Fibroblast of skin of back (primary cell): ENCODE data around the gene EXOC6B.

Source experiments
- DNase-seq: peaks from one replicate; pipeline ENCODE4 v3.0.0-alpha.2; 2013

The EXOC6B gene

DNA sequence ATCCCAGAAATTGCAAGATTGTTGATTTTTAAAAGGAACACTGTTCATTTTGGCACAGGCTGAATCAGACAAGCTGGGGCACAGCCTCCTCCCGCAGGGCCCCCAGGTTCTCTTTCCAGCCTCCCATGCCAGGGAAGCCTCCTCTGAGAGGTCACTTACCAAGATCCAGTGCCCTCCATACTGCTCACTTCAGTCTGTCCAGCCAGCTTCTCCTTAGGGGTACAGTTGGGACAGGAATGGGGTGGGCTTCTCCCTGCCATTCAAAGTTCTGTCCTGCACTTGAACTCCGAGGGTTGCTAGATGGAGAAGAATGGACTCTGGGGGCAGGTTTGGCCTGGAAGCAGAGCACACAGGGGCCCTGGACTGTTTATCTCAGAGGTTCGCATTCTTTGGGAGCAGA lies 670.7 kb downstream of the EXOC6B start:
- no peak for DNase-seq

DNA sequence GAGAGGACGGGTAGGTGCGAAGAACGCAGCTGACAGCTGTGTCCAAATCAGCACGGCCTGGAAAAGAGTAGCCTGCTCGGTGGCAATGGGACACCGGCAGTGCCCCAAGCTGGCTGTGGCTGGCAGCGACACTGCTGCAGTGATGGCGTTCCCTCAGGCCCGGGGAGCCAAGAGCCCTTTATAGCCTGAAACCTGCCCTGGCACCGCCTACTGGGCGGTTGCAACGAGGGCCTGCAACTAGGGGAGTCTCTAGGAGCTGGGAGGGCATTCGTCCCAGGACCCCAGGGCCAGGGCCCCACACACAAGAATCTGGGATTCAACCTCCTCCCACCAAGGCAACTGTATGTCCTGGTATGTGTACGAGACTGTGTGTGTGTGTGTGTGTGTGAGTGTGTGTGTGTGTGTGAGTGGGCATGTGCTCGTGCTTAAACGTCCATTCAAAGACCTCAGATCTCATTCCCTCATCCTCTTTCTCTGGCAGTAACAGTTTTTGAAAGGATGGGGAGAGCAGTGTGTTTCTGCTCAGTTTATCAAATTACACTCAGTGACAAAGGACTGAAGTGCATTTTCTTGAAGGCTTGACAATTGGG lies 671.4 kb downstream of the EXOC6B start:
- no peak for DNase-seq

DNA sequence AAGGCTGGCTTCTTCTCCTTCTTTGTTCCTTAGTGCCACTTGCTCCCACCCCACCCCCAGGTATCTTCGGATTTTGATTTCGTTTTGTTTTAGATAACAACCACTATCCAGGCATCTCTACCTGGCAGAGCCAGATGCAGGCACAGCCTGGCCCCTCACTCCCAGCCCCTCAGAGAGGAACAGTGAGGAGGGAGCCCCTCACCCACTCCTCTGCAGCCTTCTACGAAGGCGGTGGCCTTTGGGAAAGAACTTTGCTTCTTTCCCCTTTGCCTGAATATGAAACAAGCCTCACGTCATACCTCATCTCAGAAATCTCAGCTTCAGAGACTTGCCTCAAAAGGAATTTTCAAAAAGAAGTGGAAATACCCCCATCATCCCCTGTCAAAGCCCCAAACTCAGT lies 671.9 kb downstream of the EXOC6B start:
- DNase-seq: no peak

DNA sequence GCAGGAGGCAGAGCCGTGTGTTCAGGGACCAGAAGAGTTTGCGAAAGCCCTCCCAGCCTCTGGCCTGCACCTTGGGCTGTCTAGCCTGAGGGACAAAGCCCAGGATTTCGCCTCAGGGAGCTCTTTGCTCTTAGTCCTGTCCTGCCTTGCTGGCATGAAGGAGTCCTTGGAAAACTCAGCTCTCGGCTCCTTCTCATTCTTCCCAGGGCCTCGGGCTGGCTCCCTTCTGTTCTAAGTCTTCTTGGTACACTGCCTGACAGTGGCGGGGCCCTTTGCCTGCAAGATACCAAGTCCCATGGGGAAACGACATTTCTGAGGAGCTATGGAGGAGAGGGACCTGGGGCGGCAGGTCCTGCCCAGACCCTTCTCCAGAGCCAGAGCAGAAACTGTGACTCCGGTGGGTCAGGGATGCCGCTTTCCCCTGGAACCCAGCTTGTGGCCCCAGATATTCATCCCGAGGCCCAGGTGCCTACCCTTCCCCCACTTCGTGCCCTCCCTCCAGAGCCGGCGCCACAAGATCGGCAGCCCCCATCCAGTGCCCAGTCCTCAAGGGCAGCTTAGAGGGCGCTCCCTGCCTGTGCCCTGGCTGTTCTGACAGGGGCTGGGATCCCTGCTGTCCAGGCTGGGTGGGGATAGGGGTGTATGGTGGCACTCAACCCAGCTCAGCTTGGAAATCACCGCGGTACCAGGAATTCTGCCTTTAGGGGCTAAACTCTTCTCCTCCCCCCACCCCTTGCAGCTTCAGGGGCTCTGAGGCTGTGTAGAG lies 672.6 kb downstream of the EXOC6B start:
- no peak for DNase-seq

DNA sequence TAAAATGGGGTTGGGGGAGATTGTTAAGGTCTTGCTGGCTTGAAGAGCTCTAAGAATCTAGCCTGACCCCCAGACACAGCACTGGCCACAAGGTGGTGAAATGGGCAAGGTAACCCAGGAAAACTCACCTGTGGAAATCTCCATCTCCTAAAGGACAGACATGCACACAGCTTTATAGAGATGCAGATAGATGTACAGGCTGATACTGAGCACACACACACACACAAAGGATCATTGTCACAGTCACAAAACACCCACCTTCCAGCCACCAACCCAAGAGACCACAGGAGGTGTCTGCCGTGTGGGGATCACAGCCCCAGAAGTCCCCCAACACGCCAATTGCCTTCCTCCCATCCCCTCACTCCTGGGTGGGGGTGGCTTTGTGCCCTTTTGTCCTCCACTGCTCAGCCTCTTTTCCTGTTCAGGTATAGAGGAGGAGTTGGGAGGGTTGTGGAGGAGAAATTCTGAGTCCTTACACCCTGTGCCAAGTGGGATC lies 674.9 kb downstream of the EXOC6B start:
- no peak for DNase-seq

DNA sequence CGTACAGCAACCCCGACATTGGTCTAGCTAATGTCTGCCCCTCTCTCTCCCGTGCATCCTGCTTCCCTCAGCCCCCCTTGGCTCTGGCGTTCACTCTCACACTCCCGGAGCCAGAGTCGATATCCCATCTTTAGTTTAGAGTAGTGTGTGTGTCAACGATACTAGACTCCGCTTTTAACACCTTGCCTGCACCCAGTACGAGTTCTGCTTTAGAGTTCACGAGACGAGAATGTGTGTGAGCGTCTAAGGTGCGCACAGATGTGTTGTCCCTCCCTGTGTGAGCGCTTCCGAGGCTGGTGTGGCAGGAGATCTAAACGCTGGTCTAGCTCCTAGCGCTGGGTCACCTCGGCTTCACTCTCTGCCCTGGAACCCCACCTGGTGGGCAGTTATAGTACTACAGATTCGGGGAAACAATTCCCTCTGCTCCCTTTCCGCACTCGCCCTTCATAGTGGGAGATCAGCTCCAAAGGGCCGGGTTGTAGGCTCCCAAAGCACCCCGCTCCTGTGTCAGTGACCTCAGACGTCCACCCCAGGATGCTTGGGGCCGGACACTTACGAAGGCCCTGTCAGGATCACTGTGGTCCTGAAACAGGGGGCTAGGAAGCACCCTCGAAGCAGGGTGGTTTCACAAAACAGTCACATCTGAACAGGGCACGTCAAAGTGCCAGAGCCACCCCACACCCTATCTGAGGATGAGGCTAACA lies 675.5 kb downstream of the EXOC6B start:
- peak; percentile 76 for DNase-seq

DNA sequence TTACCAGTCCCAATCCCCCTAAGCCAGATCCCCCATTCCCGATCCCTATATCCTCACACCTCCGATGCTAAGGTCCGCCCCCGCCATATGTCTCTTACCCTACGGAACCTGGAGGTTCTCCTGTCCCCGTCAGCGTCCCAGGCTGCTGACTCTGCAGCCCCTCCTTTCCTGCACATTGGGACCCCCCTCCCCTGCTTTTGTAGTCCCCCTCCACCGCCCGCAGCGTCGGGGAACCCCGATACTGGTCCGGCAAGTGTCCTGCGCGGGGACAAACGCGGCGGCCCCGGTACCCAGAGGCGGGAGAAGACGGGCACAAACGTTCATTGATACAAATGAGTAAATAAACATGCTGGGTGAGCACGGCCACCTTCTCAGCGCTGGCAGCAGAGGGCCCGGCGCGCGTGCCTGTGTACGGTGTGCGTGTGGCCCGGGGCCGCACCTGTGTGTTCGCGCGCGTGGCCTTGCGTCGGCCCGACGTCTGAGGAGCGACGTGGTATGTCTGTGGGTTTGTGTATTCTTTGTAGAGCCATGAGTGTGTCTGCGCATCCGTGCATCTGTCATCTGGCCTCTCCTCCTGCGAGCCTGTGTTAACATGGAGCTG lies 676.2 kb downstream of the EXOC6B start:
- DNase-seq: no peak

DNA sequence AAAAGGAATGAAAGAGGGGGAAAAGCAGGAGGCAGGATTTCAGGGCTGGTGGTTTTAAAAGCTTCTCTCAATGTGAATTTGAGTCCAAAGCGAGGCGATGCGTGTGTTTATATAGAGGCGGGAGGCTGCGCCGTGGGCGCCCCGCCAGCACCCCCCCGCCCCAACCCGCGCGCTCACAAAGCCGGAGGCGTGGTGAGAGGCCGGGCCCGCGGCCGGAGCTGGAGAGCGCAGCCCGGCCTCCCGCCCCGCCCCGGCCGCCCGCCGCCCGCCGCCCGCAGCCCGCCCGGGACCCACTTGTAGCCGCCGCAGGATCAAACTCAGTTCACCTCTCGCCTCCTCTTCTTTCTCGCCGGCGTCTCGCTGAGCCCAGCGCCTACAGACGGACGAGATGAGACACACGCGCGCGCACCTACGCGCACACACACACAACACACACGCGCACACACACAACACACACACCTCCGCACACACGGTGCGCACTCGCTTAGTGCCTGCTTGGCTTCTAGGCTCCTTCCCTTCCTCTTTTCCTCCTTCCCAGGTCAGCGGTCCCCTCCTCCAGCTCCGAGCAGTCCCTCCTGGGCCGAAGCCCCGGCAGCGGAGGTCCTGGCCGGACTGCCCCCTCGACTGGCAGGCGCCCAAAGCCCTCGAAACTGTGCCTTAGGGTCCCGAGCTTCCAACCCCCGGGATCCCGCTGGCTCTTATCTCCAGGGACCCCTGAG lies 676.8 kb downstream of the EXOC6B start:
- peak; percentile 33 for DNase-seq

DNA sequence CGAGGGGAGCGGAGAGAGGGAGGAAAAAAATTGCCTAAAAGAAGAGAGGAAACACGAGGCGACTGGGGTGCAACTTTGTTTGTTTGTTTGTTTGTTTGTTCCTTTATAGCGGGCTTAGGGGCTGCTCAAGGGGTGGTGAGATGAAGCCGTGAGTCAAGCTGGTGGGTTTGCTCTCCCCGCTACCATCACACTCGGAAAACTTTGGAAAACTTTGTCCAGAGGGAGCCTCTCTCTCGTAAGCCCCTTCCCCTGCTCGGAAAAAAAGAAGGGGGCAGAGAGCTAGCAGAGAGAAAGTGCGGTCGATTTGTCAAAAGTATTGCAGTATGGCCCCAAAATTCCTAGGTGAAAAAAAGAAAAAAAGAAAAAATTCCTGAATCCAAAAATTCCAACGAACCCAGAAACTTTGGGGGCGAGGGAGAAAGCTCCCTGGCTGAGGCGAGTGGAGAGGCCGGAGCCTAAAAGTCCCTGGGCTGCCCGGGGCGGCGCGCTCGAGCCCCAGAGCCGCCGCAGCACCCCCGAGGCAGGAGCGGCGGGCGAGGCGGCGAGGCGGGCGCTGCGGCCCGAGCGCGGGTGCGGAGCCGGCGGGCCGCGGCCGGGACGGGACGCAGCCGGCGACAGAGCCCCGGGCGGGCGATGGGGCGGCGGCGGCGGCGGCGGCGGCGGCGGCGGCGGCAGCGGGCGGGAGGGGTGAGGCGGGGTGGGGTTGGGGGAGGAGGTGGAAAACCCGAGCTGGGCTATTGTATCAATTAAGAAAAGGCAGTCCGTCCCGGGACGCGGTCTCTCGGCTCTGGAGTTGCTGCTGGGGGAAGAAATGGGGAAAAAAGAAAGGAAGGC lies 677.6 kb downstream of the EXOC6B start:
- no peak for DNase-seq

DNA sequence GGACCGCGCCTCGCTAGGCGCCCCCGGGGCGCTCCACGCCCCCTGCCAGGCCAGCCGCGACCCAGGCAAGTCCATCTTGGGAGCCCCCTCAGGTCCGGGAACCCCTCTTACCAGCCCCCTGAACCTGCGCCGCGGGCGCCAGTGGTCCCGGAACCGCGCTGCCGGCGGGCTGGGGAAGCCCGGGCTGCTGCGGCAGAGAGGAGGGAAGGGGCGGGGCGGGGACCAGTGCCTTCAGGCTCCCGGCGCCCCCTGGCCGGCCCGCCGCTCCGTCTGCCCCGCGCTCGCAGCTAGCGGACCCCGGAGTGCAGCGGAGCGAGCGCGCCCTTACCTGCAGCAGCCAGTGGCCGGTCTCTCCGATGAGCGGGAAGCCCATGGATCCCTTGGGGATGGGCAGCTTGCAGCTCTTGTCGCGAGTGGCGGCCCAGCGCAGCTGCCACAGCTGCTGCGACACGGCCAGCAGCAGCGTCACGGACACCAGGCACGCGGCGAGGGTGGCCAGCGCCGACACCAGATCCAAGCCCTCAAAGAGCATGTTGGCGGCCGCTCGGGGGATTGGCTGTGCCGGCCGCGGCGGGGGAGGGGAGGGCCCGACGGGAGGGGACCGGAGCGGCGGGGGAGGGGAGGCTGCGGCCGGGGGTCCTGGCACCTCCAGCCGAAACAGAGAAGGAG lies 678.4 kb downstream of the EXOC6B start, which contains the start of gene CYP26B1:
TSS of gene CYP26B1 (minus strand) at position 560 of the 669 bp plus-strand sequence. CDS start at position 532, 28 bp downstream.
- DNase-seq: peak; percentile 23

DNA sequence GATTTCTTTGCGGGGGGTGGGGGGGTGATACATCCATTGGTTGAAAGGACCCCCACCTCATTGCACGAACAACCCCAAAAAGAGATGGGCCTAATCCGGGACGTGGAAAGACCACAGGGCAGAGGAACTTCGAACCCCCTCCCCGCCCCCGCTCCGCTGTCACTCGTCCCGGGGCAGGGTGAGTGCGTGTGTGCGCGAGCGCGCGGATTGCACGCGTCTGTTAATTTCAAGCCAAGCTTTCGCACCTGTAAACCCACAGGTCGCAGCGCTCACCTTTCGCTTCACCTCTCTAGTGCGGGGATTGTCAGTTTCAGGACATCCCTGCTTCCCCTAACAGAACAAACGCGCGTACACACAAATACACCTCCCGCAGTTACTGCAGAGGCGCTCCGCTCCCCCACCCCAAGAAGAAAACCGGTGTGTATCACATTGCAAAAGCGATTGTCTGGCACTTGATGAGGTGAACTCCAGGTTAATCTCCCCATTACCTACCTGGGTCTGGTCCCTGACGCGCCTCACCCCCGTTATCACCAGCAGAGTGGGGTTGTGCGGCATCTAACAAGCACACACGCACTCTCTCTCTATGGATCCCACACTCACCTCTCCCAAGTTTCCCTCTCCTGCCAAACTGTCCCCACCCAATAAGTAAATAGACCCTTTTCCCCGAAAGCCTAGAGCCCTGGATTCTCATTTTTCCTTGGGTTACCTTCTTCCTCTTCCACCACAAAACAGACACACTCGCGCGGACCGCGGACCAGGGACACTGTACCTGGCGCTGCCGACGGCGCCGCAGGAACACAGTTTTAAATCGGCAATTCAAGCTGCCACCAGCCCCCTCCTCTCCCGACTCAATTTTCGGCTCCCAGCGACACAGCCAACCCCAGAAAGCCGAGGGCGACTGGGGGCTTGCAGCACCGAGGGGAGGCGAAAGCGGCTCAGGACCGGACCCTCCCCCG lies 679.2 kb downstream of the EXOC6B start:
- no peak for DNase-seq

DNA sequence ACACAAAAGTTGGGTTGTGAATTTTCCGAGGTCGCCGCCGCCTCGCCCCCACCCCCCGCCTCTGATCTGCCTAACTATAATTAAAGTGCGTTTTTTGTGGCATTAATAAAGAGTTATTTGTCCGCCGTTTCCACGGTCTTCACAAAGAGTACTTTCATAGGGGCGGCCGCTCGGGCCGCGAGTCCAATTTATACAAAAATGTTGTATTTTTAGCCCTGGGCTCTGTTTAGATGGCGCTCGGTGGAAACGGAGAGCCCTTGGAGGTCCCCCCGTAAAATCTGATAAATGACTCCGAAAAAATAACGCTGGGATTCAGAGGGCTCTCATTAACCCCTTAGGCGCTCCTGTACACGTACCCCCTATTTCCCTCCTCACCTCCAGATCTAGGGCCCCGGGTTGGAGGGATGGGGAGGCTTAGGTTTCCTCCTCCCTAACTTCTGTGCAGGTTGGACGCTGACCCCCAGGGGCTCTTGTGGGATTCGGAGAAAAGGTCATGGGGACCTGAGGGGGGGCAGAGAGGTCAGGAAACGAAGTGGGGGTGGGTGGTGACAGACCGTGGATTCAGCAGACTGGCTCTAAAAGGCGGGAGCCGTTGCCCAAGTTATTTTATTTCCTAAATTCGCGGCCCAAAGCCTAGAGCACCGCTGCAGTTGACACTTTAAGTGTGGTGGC lies 680.0 kb downstream of the EXOC6B start:
- no peak for DNase-seq

DNA sequence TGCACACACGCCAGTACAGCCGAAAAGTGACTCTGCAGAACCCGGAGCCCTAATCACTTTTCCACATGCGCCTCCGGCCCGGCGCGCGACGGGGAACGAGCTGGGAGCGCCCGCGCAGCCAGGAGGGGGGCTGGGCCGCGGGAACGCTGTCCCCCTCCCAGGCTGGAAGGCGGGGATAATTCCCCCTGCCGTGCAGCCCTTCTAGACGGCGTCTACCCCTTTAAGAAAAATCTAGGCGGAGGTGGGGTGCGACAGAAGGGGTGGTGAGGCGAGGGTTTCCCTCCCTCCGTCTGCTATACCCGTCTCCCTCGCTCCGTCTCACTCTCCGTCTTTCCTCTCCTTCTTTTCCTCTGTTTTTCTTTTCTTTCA lies 680.6 kb downstream of the EXOC6B start:
- DNase-seq: no peak

DNA sequence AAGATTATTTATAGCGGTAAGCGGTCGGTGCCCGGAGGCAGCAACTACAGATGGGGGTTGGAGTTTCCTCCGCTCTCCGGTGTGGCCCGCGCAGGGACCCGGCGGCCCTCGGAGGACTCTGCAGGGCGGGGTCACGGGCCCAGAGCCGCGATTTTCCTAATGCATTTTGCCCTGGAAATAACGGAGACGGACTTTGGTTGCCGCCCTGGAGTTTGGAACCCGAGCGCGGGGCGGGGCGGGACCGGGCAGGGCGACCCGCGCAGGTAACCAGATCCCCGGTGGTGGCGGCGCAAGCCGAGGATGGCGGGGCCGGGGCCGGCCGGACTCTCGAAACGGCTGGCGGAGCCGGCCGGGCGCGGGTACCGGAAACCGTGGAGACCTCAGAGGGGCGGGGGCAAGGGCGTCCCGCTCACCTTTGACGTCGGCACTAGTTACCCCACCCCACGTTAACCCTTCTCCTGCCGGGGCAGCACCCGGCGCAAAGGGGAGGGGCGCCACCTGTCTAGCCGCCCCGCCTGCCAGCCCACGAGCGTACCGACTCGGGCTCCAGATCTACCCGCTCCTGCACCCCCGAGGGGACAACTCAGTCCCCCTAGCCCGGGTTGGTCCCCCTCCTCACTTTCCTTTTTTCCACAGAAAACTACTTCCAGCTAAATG lies 681.1 kb downstream of the EXOC6B start:
- no peak for DNase-seq

DNA sequence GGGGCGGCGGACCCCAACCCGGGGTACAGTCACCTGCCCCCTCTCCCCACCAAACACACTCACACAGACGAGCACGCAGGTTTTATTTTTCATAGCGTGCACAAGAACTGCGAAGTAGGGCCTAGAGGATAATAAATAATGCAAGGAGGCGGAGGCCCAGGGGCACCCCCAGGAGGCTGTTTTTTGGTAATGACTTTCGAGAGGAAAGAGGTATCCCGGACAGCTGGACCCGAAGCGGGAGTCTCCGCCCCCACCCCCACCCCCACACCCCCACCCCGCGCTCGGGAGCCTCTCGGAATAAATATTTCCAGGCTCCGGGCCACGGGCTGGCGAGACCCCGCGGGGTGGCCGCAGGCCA lies 681.6 kb downstream of the EXOC6B start:
- no peak for DNase-seq

DNA sequence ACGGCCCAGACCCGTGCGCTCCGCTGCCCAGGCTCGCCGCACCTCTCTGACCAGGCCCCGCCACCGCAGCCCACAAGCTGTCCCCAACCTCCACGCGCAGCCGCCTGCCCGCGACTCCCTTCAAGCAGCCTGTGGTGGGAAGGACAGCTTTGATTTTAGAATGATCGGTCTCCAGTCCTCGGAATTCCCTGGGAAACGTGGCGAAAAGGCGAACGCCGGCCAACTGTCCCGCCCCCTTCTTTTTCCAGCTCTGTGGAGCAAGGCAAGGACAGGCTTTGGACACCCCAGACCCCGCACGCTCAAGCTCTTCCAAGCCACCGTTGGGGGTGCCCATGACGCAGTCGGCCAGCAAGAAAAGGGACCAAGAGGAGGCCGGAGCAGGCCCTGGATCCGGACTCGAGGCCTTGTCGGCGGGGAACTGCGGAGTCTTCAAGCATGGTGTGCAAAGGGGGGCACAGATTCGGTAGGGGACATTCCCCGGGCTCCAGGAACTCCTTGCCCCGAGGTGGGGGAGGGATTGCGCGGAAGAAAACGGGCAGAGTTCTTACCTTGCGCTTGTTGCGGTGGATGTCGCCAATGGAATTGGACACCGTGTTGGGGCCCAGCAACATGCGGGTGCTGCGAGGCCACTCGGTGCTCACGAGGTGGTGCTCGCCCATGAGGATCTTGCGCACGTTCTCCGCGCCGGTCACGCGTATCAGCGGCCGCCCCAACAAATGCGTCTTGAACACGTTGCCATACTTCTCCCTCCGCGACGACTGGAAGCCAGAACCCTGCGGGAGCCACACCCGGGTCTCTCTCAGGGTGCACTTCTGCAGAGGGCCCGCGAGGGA lies 682.2 kb downstream of the EXOC6B start:
- no peak for DNase-seq

DNA sequence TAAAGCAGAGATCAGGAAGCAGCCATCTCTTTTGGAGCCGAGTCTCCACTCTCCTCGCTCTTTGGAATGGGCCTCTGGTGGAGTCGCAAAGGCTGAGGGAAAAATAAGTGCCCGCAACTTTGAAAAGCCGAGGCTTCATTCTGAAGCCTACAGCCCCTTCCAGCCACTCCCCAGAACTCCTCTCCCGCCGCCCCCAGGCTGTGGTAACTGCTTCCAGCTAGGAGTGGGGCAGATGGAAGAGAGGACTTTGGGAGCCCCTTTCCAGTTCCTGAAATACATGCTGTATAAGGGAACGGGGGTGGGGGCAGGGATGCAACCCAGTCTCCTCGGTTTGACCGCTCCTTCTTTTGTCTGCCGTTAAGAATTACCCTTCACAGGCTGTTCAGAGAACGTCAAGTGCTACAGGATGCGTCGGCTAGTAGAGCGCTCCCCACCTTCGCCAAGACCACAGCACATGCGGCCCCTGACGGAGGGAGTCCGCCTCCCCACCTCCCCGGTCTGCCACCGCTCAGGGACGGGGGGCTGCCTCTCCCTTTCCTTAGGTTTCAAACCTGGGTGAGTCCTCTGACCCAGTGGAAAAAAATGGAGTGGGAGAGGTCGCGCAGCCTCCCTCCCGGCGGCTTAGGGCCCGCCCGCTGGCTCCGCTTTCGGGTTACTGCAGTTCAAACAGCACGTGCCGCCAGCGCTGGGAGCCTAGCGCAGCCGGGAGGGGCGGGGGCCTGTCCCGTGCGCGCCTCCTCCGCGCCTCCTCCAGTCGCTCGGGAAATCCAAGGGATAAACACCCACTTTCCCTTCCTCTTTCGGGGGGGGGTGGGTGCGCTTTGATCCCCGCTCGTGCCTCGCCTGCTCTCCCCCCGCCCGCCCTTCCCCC lies 683.0 kb downstream of the EXOC6B start:
- DNase-seq: peak; percentile 26
